DND-41 (cell line): ENCODE results near the gene KCNA1.

Experiments
- CTCF ChIP-seq: IDR thresholded peaks from 2 replicates; pipeline ENCODE4 v1.5.1; 2012; ENCODE audit warnings: borderline replicate concordance, low read length, moderate library complexity, mild to moderate bottlenecking; ENCODE audit not compliant: poor library complexity, severe bottlenecking; ENCODE audit errors: extremely low read depth
- EZH2 ChIP-seq: IDR thresholded peaks from 3 replicates; pipeline ENCODE4 v1.6.1; 2012; ENCODE audit warnings: borderline replicate concordance, low read depth, mild to moderate bottlenecking, moderate library complexity, low read length, inconsistent platforms; ENCODE audit not compliant: severe bottlenecking

GRCh38 chr12:4954621-4955354, 45.1 kb downstream of the KCNA1 start:
- TF ChIP-seq CTCF: no peak
- TF ChIP-seq EZH2: no peak
